SKM-1 treated with dmso at 0.1 percent for 144 hours (cell line): Measurements from ENCODE around the gene PLAU.

ENCODE experiments used
- DNase-seq: peaks from one replicate; lab custom pipeline; 2025; ENCODE audit not compliant: unreplicated experiment; lab: John Stamatoyannopoulos, UW

PLAU gene

GRCh38 chr10:73910764-73911552 lies at the start of gene PLAU:
Gene PLAU, plus strand, starts transcription at chr10:73911132. Its CDS starts 424 bp downstream, at chr10:73911556.
- peak; percentile 31 for DNase-seq

DNA sequence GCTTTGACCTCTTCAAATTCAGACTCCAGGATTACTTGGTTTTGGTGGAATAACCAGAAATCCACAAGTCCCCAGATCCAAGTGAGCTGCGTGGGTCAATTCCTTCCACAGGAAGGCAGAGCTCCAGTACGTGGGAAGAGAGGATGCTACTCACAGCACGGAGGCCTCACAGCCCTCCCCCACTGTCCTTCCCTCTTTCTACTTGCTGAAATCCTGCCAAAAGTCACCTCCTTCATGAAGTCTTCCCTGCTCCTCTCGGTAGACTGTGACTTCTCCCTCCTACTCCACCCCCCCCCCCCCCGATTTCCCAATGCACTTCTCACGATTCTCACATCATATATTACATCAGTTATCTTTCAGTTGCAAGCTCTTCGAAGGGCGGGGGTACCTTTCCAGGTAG lies 48.9 kb upstream of the PLAU start:
- peak; percentile 24 for DNase-seq

DNA sequence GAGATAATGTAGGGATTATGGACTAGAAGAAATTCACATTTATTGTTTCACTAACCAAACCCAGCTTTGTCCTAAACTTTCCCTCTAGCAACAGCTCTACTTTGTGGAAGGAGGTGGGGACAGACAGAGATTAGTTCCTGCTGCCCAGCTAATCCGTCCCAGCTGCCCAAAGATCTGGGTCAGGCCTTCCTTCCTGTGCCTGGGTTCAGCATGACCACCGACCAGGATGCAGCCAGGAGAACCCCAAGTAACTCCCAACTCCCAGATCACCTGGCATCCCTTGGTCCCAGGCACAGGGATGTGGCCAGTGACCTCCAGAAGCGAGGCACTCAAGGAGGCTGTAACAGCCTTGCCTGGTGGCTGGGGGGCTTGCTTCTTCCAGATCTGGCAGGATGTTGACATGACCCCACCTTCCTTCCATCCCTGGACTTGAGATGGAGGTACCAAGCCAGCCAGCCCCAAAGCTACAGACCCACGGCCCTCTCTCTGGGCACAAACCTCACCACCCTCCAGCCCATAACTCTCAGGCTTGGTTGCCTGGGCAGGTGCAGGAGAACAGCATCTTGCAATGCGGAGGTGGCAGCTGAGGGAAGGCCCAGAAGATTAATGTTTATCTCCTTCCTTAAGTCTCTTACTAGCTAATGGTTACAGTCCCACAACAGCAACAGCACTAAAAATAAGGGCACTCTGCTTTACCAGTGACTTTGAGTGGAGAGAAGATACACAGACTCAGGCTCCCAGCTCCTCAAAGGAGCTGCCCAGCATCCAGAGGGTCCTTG lies 47.7 kb upstream of the PLAU start:
- DNase-seq = no peak

- no peak for DNase-seq
Measured at GRCh38 chr10:73864229-73864628, 46.7 kb upstream of the PLAU start.

DNA sequence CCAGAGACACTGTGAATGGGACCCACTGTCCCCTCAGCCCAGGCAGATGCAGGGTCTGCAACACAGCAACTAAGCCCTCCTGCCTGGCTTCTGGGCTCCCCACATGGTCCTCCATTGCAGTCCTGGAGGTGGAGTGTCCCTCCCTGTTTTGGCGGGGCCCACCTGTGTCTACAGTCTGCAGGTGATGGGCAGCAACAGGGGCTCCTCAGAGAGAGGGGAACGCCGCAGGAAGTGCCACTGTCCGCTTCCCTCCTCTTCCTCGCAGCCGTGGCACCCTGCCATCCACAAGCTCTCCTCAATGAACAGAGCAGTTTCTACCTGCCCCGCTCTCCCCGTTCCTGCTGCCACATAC lies 45.8 kb upstream of the PLAU start:
- DNase-seq = no peak

DNA sequence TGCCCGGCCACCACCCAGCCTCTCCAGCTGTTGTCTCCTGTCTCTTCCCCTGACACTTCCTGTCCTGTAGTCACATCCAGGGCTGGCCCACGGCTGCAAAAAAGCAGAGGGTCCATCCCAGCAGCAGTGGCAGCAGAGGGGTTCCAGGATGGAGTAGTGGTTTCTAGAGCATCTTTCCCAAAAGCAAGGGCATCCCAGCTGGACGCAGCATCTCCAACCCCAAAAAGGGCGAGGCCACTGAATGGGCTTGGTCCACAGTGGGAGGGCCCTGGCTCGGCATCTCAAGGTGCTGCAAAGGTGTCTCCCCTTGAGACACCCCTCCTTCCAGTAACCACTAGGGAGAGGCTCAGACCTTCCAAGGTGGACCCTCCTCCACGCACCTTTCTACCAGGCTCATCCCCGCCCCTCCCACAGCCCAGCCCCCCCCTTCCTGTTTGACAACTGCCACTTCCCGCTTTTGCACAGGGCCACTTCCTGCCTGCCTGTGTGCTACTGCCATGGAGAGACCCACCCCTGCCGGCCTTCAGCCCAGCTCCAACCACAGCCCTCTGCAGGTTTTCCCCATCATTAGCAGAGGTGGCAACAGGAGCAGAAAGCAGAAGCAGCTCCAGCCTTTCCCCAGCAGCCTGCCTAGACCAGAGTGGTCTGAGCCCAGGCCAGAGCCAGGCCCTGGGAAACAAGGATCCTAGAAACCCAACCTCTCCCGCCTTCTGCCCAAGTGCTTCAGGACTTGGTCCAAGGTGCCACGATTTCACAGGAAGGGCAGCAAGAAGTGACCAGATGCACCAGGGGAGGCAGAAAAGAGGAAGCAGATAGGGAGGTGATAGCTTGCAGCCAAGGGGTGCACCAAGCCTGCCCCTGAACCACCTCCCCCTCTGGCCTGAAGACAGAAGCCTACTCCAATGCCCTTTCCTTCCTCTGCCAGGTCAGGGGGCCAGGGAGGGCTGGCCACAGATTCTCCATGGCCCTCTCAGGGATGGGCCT lies 45.2 kb upstream of the PLAU start:
- DNase-seq = peak; percentile 97

DNA sequence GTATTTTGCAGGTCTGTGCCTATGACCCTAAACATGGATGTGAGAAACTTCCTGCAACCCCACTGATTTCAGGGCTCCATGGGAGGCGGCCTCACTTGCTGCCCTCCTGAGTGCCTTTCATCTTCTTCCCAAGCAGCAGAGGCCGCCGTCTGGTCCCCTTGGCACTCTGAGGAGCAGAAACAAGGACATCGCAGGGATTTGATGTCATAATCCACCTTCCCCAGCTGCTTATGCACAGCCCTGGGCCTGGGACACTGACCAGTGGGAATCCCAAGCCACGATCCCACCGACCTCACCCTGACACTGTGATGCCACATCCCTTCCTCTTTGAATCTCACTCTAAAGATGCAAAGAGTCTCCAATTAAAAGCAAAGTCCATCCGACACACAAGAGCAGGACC lies 44.3 kb upstream of the PLAU start:
- no peak for DNase-seq

DNA sequence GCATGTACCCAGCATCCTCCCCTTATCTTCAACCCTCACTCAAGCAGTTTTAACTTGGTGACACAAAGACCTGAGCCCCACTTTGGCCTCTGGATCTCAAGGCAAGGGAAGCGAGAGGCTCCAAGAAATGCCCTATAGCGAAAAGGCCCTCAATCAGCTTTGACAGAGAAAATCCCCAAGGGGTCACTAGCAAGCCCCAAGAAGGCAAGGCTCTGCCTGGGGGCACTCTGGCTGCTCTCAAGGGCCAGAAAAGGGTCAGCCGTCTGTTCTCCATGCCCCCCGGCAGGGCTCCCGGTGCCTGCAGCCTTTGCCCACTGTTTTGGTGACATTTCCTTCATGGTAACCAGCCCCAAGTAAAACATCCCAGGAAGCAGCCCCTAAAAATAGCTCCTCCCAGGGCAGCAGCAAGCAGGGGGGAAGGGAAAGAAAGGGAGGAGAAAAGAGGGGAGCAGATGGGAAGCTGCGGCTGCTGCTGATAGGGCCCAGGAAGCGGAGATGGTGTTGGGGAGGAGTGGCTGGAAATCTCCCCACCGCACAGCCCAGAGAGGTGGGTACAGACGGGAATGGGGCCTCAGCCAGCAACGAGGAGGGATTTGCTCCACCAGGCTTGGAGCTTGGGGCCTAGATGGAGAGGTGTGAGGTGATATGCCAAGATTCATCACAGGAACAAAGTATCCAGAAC lies 43.7 kb upstream of the PLAU start:
- no peak for DNase-seq

- DNase-seq = no peak
Measured at GRCh38 chr10:73867871-73868631, 42.9 kb upstream of the PLAU start.

DNA sequence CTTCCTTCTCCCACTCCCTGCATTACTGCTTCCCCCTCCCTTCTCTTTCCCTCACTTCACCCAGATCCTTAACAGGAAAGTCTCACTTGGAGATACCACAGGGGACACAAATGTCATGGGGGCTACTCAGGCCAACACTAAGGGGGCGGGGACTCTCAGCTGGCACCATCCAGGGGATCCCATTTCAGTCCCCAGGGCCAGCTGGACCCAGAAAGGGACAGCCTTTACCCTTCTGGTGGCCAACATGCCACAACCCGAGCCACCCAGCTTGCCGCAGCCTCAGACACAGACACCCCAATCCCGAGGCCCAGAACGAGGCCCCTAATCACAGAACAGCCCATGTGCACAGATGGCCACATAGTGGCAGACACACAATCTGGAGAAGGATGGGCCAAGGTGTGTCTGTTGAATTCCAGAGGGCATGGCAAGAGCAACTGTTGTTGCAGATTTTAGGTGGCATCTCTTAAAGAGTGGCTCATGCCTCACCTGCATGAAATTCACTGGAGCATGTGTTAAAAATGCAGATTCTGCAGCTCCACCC lies 42.2 kb upstream of the PLAU start:
- no peak for DNase-seq

DNA sequence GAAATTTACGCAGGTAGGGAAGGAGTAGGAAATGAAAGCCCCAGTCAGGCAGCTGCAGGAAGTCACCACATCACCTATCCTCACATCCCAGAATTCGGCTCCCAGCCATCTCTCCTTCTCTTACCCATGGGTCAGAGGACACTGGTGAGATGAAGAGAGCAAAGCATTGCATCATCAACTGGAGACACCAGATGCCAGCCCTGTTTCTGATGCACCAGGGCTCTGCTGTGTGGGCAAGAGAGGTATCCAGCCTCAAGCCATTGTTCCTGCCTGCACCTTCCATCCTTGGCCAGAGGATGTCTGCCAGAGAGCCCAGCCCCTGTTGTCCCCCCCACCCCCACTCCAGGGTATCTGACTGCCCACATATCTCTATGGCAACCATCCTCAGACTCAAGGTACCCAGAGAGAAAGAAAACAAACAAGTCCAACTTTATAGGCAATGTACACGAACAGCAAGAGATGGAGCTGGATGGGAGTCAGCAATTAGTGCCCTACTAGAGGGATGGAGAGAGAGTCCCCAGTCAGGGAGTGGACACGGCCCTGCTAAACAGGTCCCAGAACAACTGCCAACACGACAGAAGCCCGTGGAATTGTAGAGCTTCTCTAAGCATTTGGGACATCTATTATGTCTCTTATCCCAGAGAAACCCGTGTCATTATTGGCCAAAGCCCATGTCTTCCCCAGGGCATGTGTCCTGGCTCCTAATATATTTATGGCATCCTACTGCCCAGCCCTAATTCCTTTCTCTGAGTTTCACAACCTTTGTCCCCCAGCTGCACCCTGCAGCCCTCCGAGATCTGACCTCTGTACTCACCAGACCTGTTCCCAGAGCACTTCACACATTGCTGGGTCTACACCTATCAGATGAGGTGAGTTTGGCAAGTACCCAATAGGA lies 39.4 kb upstream of the PLAU start:
- DNase-seq = no peak

DNA sequence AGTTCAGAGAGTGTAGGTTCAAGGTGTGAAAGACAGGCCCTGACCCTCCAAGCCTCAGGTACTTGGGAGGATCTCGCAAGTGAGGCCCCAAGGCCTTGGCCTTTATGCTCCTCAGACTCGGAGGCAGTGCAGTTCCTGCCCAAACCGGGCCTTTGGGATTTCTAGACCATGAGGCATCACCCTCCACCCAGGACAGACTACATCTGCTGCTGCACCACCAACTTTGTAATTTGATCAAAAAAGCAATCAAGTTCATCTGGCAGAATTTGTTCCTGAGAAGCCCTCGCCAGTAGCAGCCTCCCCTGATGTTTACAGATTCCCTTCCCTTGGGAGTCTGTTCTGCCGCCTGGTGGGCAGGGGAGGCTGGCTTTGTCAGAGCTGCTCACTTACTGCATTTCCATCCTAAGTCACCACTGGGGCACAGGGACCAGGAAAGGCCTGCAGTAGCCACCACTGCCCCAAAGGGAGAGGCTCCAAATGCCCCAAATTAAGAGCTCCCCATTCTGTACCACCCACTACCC lies 38.7 kb upstream of the PLAU start:
- DNase-seq = no peak

DNA sequence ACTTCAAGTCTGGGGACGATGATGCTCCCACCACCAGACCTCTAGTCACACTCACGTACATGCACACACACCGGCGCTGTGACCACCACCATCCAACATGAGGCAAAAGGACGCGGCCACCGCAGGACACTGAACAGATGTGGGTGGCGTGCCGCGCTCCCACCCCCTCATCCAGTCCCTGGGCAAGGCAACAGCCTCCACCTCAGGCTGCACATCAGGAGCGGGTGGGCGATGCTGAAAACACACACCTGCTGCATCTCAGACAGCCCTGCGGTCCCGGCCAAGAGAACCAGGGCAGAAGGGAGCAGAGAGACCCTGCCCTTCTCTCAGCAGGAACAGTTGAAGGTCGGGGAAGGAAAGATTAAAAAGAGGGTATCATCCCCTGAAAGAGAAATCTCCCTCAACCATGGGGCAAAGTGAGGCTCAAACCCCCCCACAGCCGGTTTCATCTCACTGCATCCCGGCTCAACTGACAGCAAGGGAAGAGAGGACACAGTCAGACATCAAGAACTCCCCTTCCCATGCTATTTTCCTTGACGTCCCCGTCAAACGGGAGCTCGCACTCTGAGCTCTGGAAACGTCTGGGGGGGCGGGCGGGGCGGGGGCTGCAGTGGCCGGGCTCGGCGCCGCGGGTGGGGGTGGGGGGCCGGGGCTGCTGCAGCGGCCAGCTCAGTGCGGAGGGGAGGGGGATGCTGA lies 37.6 kb upstream of the PLAU start:
- no peak for DNase-seq

DNA sequence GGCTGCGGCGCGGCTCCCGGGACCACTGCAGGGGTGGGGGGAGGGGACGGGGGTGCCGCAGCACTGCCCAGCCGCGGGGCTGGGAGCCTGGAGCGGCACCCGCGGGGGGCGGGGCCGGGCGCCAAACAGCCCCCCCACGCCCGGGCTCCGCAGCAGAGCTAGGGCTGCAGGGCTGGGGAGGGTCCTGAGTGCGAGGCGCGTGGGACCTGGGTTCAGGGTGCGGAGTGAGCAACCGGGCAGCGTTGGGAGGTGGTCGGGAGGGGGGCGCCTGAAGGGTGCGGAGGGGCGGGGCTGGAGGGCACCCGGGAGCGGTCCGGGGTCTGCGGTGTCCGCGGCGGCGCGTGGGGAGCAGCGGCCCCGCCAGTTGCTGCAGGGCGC lies 37.1 kb upstream of the PLAU start:
- DNase-seq = no peak

- peak; percentile 81 for DNase-seq
Measured at GRCh38 chr10:73874267-73875138, 36.4 kb upstream of the PLAU start, which contains the start of gene CAMK2G. Gene CAMK2G, minus strand, starts transcription at chr10:73874555. Its CDS starts 94 bp downstream, at chr10:73874461.

GRCh38 chr10:73875139-73875475 lies 35.8 kb upstream of the PLAU start:
- DNase-seq = no peak

GRCh38 chr10:73876157-73876556 lies 34.8 kb upstream of the PLAU start:
- DNase-seq = no peak
